H1 (cell line): ENCODE data around the gene BCL7B. TPM values are rescaled to one million over a fixed set of nuclear protein-coding genes. Genes with fewer than 3 reads are reported as not detected.

ENCODE experiments used
- CBX5 ChIP-seq: fragments of 300-800, 300-1000 bp; sonication (generic); IDR thresholded peaks from 2 replicates; pipeline ENCODE4 v1.7.1; 2016; ENCODE audit warnings: antibody characterized with exemption, low read length, low read depth
- CHD1 ChIP-seq: IDR thresholded peaks from 2 replicates; pipeline ENCODE4 v1.6.1; 2012; ENCODE audit warnings: low read depth, low read length, improper control_type of control experiment
- CHD2 ChIP-seq: IDR thresholded peaks from 2 replicates; pipeline ENCODE4 v1.6.1; 2012; ENCODE audit warnings: low read length, improper control_type of control experiment
- CREB1 ChIP-seq: IDR thresholded peaks from 2 replicates; pipeline ENCODE4 v1.6.1; 2012; ENCODE audit warnings: inconsistent platforms
- EGR1 ChIP-seq: IDR thresholded peaks from 2 replicates; pipeline ENCODE4 v1.6.1; 2011; ENCODE audit warnings: low read depth, low read length, borderline replicate concordance
- EZH2 ChIP-seq: fragments of 200-600 bp; sonication (generic); IDR thresholded peaks from 2 replicates; pipeline ENCODE4 v1.7.1; 2012; ENCODE audit warnings: low read depth, mild to moderate bottlenecking, moderate library complexity, low read length, inconsistent platforms; ENCODE audit not compliant: severe bottlenecking
- HDAC2 ChIP-seq, 2 experiments: fragments of 300-600 bp in 1 of 2; sonication (generic) in 1 of 2; IDR thresholded peaks; 2 replicates each; pipeline ENCODE4 v1.6.1; 2011 to 2012; ENCODE audit warnings: low read depth in 2 of 2, low read length in 2 of 2, mild to moderate bottlenecking in 2 of 2, moderate library complexity in 2 of 2, borderline replicate concordance in 1 of 2, inconsistent platforms in 1 of 2
- KDM4A ChIP-seq: IDR thresholded peaks from one replicate; pipeline ENCODE4 v1.7.1; 2012; ENCODE audit warnings: low read depth, mild to moderate bottlenecking, moderate library complexity, low read length, inconsistent platforms; ENCODE audit not compliant: severe bottlenecking
- PHF8 ChIP-seq: fragments of 200-600 bp; sonication (generic); conservative IDR thresholded peaks from 2 replicates; pipeline ENCODE4 v1.7.1; 2012; ENCODE audit warnings: low read depth, mild to moderate bottlenecking, inconsistent platforms, low read length, moderate library complexity
- POLR2AphosphoS5 ChIP-seq: IDR thresholded peaks from 2 replicates; pipeline ENCODE4 v1.6.1; 2011; ENCODE audit warnings: low read depth, low read length
- RBBP5 ChIP-seq: IDR thresholded peaks from 2 replicates; pipeline ENCODE4 v1.7.1; 2012; ENCODE audit warnings: low read depth, mild to moderate bottlenecking, inconsistent platforms, low read length, moderate library complexity, borderline replicate concordance
- SP1 ChIP-seq: IDR thresholded peaks from 2 replicates; pipeline ENCODE4 v1.6.1; 2011; ENCODE audit warnings: low read depth, low read length
- SP2 ChIP-seq: IDR thresholded peaks from 2 replicates; pipeline ENCODE4 v1.6.1; 2012; ENCODE audit warnings: mild to moderate bottlenecking, low read length, inconsistent platforms
- TAF7 ChIP-seq: optimal IDR thresholded peaks from 2 replicates; pipeline ENCODE3; 2011; ENCODE audit warnings: low read depth, mild to moderate bottlenecking, inconsistent platforms, low read length, moderate library complexity, borderline replicate concordance
- TBP ChIP-seq: IDR thresholded peaks from 2 replicates; pipeline ENCODE4 v1.6.1; 2011; ENCODE audit warnings: low read depth, low read length, improper control_type of control experiment
- TCF12 ChIP-seq: IDR thresholded peaks from 2 replicates; pipeline ENCODE4 v1.6.1; 2011; ENCODE audit warnings: low read depth, mild to moderate bottlenecking, low read length
- YY1 ChIP-seq: IDR thresholded peaks from 2 replicates; pipeline ENCODE4 v1.6.1; 2011; ENCODE audit warnings: low read depth, mild to moderate bottlenecking, low read length
- polyA plus RNA-seq, 7 experiments: library from polyadenylated mRNA; depleted of rRNA in 3 of 7; stranded (reverse) in 5 of 7; unstranded in 2 of 7; fragments of >200 nt in 5 of 7; fragments of 200-250 nt in 2 of 7; gene quantifications; 1 replicate in 5 of 7; 2 replicates in 1 of 7; 4 replicates in 1 of 7; pipeline versions ENCODE4 v1.2.1 to v1.2.3, GENCODE V29; 2011 to 2013; ENCODE audit warnings: missing spikeins in 2 of 7, mixed read lengths in 2 of 7
- total RNA-seq: library from RNA; stranded (reverse); fragmentation: NEBNext Ultra II Directional; extraction: Animal tissue kit (Norgen Biotek cat#: 25700); gene quantifications from 2 replicates; pipeline ENCODE4 v1.2.1, GENCODE V29; 2021
- TF ChIP-seq, protein P1 (sequence below): IDR thresholded peaks from 2 replicates; pipeline ENCODE4 v1.6.1; 2012; ENCODE audit warnings: inconsistent platforms

The BCL7B gene
- total and polyA plus RNA-seq, 2 of the 8 experiments (the other 6 are each of a cell fraction or from before 2014, with no cell fraction given) = 24.9 to 44.6 TPM

DNA sequence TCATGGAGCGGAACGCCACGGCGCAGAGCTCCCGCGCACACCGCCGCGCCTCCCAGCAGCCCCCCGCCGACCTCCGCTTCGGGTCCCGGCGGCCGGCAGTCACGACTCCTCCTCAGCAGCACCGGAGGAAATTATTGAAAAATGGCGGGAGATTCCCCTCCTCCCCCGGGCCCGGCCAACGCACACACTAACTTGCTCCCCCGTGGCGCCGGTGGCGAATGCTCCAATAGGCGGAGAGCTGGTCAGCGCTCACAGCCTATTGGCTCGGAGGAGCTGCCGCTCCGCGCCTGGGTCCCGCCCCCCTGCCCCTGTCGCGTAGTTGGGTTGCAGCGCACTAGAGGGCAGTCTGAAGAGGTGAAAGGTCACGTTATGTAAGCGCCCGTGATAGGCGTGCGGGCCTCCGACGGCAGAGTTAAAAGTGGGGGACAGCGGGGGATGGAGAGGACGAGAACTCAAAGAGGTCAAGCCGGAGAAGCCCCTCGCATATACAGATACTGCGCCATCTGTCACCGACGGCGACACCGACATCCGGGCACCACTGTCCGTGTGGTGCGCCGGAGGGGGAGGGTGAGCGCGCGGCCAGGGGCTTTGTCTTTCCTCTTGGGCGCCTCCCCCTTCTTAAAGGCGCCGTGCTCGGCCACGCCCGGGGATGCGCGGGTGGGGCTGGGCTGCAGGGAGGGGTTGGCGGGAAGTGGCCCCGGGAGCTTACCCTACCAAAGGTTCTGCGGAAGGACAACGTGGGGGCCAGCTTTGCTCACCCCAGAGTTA is 35.2 kb downstream of the BCL7B start, which contains the start of gene BAZ1B (continued):
- TF ChIP-seq TCF12 (0 out of 2 replicates have a peak, but pooled peaks have one; percentile 14), PHF8 (peak; percentile 86), EGR1 (no peak), SP2 (peak; percentile 68), POLR2AphosphoS5 (peak; percentile 64), YY1 (peak; percentile 65; the same call in 1 of the 2 replicates), RBBP5 (peak; percentile 32; the same call in 1 of the 2 replicates), HDAC2 (IDR thresholded peaks at IDR 0.05; ENCODE audit: borderline replicate concordance in 1 of 2, low read depth in 2 of 2, low read length in 2 of 2) (0 out of 4 replicates have a peak, but pooled peaks of 1 of the 2 experiments have one; percentile 43), EZH2 (no peak), CHD2 (peak; percentile 90), KDM4A (peak; percentile 70), CHD1 (0 out of 2 replicates have a peak, but pooled peaks have one; percentile 29), CBX5 (no peak), TBP (peak; percentile 80), SP1 (peak; percentile 98), TAF7 (peak; percentile 19), CREB1 (peak; percentile 88)
- TF ChIP-seq, protein P1, sequence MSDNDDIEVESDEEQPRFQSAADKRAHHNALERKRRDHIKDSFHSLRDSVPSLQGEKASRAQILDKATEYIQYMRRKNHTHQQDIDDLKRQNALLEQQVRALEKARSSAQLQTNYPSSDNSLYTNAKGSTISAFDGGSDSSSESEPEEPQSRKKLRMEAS = peak; percentile 70; the same call in 1 of the 2 replicates
- TF ChIP-seq, all 59 proteins: peak for 20
